NT2/D1 (cell line): ENCODE data around the gene CACNA1C.

Experiments used
- SUZ12 ChIP-seq: IDR thresholded peaks from 2 replicates; pipeline ENCODE4 v1.6.1; 2011; ENCODE audit not compliant: insufficient read length, insufficient read depth; ENCODE audit errors: extremely low read depth
- YY1 ChIP-seq: IDR thresholded peaks from 2 replicates; pipeline ENCODE4 v1.6.1; 2011; ENCODE audit not compliant: insufficient read length, insufficient read depth
- ZNF274 ChIP-seq: IDR thresholded peaks from 2 replicates; pipeline ENCODE4 v1.6.1; 2011; ENCODE audit warnings: mild to moderate bottlenecking, low read depth, low read length

GRCh38 chr12:2180737-2181082 lies 127.9 kb downstream of the CACNA1C start:
- no peak for TF ChIP-seq ZNF274
- TF ChIP-seq YY1, result no peak
- no peak for TF ChIP-seq SUZ12
